GM20431 (cell line): Measurements from ENCODE around the gene TAF1C.

Experiments
- in situ Hi-C: fragments of 300-500 bp; cut with MseI, MboI; formaldehyde crosslinking; loops from one replicate; pipeline ENCODE4 v1.15.0; 2020; ENCODE audit warnings: low sequenced_read_pairs; ENCODE audit not compliant: unreplicated experiment

TAF1C gene

DNA sequence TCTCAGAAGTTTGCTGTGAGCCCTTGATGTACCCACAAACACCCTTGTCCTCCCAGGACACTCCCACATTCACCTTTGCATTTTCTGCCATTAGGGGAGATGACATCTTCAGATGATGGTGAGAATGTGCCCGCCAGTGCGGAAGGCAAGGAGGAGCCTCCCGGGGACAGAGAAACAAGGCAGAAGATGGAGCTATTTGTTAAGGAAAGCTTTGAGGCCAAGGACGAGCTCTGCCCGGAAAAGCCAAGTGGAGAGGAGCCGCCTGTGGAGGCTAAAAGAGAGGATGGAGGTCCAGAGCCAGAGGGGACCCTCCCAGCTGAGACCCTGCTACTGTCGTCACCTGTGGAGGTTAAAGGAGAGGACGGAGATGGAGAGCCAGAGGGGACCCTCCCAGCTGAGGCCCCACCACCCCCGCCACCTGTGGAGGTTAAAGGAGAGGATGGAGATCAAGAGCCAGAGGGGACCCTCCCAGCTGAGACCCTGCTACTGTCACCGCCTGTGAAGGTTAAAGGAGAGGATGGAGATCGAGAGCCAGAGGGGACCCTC lies 17.0 kb downstream of the TAF1C start:
- in situ Hi-C loops = no loop called here

DNA sequence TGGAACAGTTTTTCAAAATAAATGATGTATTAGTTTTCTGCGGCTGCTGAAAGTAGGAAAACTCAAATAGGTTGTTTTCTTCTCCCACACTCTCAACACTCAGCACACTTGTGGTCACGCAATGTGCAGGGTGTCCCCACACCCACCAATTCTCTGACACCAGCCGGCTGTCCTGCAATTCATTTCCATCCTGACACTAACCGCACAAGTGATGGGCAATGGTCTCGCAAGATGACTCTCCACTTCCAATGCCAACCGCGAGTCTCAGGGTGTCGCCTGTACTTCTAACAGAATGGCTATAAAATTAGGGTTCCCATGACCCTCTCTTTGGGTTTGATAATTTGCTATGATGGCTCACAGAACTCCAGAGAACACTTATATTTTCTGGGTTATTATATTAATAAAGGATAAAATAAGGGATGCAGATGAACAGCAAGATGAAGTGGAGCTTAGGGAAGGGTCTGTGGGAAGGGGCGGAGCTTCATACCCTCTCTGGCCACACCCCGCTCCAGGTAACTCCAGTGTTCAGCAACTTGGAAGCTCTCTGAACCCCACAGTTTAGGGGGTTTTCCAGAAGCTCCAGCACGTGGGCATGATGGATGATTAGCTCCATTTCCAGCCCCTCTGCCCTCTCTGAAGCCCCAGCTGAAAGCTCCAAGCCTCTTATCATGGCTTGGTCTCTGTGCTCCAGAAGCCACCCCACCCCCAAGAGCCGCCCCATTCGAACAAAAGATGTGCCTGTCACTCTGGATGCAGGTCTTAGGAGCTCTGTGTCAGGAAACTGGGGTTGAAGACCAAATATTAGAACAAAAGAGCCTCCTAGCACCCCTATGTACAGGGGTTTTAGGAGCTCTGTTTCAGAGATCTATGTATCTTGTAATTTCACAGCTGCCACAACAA lies 19.8 kb downstream of the TAF1C start:
- in situ Hi-C loops = no loop called here

DNA sequence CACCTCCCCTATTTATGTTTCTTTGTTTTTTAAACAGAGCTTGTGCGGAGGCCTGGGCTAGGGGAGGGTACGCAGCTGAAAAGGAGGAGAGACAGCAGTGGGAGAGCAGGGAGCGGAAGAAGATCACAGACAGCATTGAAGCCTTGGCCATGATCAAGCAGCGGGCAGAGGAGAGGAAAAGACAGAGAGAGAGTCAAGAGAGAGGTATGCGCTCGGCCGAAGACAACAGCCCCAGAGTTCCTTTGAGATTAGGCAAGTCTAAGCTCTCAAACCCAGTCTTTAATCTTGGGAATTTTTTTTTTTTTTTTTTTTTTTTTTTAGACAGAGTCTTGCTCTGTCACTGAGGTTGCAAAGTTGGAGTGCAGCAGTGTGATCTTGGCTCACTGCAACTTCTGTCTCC lies 21.1 kb downstream of the TAF1C start:
- in situ Hi-C loops = no loop called here

DNA sequence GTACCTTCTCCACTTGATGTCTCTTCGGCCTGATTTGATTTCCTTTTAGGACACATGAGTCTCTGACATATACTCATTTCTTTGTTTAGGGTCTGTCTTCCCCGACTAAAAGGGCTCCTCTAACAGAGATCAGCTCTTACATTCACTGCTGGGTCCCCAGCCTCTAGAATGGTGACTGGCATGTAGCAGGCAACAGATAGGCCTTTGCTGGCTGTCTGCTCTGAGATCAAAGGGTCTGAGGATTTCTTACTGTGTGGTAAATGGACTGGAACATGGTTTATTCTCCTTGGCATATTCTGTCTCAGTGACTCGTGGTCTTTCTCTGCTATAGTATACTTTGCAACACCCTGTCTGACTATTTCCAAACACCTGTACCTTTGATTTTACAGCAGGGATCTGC lies 25.1 kb downstream of the TAF1C start:
- in situ Hi-C loops = no loop called here

DNA sequence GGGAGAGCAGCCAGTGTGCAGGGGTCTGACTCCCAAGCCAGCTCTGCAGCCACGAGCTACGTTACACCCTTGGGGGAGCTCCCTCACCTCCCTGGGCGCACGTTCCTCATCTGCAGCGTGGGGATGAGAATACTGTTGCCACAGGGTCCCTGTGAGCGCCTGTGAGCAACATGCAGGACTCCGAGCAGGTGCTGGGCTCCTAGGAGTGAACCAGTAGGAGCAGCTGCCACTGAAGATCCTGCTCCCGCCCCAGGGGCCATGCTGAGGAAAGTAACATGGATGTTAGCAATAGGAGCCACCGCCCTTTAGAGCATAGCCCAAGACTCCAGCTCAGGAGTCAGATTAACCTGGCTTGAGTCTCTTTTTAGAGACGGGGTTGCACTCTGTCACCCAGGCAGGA lies 25.8 kb downstream of the TAF1C start:
- in situ Hi-C loops = no loop called here

DNA sequence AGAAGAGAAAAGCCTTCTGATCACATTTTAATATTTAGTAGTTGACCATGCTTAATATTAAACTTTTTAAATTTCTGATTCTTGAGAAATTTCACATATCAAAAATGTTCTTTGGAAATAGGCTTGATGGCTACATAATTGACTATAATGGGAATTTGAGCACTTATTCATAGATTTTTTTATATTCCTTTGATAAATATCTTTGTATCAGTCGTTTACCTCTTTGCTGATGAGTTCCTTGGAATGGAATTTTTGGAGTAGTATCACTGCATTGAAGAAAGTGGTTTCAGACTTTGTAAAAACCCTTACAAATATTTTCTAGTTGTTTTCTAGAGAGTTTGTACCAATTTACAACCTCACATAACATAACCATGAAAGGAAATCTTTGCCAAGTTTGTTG lies 27.1 kb downstream of the TAF1C start:
- in situ Hi-C loops = no loop called here

DNA sequence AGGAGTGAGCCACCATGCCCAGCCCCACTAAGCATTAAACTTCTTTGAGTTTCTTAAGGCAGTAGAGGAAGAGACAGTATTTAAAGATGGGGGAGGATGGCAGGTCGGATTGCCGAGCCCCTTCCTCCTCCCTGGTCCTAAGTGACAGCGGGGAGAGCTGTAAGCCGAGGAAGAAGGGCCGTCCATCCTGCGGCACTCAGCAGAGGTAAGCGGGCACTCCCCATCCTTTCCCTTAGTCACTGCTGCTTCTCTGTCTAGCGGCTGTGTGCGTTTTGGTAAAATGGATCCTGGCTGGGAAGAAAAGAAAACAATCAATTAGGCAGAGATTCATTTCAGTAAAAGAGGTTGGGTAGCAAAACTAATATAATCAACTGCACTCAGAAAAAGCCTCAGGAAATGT lies 27.9 kb downstream of the TAF1C start:
- in situ Hi-C loops = no loop called here

DNA sequence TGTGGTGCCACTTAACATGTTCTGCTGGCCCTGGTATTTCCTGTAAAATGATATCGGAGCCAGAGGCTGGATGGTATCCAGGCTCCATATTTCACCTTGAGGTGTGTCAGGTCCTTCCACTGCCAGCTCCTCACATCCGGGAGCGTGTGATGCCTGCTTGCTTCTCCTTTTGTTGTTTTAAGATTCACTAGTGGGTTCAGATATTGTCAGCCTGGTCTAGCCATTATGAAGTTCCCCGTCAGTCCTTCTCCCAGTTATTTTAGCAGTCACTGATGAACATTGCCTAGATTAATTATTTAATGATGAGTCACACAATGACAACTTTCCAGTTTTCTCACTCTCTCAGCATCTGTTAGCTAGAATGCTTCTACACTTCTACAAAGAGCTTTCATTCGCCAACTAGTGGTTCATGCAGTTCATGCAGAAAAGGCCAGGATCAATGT lies 30.5 kb downstream of the TAF1C start:
- in situ Hi-C loops = no loop called here

DNA sequence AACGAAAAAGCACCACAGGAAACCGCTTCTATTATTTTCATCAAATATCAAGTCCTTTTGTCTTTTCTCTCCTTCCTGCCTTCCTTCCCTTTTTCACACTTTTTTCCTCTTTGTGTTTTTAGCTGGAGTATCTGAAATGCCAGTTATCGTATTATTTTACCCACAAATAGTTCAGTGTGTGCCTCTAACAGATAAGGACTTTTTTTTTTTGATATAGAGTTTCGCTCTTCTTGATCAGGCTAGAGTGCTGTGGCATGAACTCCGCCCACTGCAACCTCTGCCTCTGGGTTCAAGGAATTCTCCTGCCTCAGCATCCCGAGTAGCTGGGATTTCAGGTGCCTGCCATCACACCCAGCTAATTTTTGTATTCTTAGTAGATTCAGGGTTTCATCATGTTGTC lies 31.1 kb downstream of the TAF1C start:
- in situ Hi-C loops = no loop called here

DNA sequence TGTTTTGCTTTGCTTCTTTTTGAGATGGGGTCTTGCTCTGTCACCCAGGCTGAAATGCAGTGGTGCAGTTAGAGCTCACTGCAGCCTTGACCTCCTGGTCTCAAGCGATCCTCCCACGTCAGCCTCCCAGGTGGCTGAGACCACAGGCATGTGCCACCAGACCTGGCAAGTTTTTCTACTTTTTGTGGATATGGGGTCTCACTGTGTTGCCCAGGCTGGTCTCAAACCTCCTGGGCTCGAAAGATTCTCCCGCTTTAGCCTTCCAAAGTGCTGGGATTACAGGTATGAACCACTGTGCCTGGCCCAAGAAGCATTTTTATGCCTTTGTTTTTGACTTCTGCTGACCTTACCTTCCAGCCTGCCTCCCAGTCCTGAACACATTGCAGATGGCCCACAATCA lies 31.6 kb downstream of the TAF1C start:
- in situ Hi-C loops = no loop called here

DNA sequence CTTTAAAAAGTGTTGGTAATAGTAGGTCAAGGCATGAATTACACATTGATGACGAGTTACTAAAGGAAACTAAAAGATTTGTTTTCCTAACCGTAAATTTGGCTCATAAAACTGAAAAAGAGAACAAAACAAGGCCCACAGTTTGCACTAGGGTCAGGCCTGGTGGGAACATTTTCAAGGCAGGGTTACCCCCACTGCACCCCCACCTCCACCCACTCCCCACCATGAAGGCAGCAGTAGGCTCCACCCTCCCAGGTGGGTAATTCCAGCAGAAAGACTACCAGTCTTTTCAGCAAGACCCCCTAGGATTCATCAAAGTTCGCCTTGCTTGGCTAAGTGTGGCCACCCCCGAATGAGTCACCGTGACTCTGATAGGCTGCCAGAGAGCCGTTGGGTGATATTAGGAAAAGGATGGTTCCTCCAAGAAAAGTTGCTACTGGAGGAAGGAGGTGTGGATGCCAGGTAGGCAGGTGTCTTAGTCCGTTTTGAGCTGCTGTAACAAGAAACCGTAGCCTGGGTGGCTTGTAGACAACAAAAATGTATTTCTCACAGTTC lies 33.1 kb downstream of the TAF1C start:
- in situ Hi-C loops = no loop called here

DNA sequence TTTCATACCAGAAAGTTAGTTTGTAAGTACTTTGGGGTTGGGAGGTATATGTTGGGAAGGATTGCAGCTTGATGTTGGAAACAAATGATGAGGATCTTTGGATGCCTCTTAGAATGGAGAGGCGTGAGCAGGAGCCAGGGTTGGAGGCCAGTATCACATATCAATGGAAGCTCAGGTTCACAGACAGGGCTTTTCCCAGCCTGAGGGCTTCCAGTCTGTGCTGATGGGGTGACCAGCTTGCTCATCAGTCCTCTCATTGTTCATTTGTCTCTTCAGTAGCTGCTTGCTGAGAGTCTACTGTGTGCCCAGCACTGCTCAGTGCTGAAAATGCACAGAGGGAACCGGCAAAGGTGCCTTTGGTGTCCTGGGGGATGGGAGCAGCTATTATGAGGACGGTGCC lies 35.9 kb downstream of the TAF1C start:
- in situ Hi-C loops = no loop called here

DNA sequence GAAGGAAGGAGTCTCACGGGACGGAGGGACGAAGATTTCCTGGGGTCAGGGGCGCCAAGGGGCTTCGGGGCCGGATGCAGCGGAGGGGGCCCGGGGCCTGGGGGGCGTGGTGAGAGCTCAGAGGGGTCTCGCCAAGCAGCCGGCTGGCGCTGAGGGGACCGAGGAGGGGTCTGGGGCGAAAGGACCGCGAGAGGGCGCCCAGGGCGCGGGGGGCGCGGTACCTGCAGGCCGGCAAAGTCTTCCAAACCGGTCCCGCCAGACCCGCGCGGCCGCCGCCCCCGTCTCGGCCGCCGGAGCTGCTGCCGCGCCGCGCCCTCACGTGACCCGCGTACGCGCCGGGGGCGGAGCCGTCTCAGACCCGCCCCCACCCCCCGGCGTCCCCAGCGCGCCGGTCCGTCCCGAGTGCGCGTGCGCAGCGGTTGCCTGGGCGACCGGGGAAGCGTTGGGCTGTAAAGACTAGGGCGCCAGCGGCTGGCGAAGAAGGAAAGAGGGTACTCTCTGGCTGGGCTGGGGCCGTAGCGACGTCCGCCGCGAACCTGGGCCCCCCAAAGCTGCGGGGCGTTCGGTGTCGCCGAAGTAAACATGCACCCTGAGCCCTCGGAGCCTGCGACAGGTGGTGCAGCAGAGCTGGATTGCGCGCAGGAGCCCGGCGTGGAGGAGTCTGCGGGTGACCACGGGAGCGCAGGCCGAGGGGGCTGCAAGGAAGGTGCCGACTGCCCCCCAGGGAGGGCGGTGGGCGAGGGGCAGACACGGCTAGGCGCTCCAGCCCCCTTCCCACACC lies 41.8 kb downstream of the TAF1C start, which contains the start of the genes DNAAF1 and HSDL1:
DNAAF1 (plus strand) TSS at position 450 of the 781 bp plus-strand sequence; CDS start at position 583, 133 bp downstream.
HSDL1 (minus strand) TSS at position 319 of the 781 bp plus-strand sequence. CDS start 13,856 bp downstream, outside the sequence.
- in situ Hi-C loops = no loop called here

DNA sequence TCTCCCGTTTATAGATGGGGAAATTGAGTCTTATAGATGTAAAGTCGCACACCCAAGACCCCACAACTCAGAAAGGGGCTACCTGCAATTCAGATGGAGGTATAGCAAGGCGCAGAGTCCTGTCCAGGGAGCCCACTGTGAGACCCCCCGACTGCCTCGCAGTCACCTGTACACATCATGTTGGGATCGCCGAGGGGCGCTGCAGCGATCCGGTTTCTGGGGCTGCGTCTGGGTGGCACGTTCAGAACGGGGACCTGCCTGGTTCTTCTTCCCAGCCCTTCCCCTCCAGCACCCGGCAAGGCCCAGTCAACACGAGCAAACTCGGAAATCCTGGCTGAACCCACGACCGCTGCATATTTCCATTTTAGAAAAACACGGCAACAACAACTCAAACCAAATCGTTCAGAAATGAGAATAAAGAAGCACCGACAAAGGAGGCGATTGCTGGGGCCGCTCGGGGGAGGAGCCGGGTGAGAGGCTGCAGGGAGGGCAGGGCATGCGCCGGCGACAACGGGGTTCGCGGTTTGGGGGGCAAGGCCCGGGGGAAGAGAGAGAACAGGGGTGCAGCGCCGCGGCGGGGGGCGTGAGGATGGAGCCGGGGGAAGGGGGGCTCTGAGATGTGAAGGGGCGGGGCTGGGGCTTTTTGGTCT lies 42.5 kb downstream of the TAF1C start:
- in situ Hi-C loops = no loop called here

DNA sequence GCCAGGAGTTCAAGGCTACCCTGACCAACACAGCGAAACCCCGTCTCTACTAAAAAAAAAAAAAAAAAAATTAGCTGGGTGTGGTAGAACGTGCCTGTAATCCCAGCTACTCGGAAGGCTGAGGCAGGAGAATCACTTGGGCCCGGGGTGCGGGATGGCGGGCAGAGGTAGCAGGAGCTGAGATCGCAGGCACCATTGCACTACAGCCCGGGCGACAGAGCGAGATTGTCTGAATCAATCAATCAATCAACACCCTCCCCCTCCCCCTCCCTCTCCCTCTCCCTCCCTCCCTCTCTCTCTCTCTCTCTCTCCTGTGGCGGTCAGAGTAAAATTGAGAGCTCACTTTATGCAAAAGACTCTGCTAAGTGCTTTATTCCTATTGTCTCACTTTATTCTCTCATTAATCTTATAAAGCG lies 43.1 kb downstream of the TAF1C start:
- in situ Hi-C loops = no loop called here

DNA sequence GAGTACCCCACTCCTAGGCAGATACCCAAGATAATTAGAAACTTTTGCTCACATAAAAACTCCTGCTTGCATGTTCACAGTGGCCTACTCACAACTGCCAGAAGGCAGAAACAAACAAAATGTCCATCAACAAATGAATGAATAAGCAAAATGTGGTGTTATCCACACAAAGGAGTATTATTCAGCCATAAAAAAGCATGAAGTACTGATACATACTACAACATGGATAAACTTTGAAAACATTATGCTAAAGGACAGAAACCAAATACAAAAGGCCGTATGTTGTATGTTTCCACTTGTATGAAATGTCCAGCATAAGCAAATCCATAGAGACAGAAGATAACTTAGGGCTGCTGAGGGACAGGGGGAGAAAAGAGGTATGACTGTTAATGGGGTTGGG lies 43.8 kb downstream of the TAF1C start:
- in situ Hi-C loops = no loop called here

DNA sequence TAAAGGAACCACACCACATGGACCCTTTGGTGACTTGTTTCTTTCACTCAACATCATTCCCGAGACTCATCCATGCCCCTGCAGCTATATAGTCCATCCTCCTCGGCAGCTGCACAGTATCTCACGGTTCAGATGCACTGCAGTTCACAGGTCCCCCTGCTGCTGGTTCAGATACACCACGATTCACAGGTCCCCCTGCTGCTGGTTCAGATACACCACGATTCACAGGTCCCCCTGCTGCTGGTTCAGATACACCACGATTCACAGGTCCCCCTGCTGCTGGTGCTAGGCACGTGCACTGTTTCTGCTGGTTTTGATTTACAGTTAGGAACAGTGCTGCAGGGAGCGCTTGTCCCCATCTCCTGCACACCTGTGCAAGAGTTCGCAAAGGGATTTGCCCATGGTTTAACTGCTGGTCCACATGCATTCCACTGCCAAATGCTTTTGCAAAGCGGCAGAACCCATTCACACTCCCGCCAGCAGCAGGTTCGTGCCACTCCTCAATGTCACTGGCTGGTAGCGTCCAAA lies 45.6 kb downstream of the TAF1C start:
- in situ Hi-C loops = no loop called here

DNA sequence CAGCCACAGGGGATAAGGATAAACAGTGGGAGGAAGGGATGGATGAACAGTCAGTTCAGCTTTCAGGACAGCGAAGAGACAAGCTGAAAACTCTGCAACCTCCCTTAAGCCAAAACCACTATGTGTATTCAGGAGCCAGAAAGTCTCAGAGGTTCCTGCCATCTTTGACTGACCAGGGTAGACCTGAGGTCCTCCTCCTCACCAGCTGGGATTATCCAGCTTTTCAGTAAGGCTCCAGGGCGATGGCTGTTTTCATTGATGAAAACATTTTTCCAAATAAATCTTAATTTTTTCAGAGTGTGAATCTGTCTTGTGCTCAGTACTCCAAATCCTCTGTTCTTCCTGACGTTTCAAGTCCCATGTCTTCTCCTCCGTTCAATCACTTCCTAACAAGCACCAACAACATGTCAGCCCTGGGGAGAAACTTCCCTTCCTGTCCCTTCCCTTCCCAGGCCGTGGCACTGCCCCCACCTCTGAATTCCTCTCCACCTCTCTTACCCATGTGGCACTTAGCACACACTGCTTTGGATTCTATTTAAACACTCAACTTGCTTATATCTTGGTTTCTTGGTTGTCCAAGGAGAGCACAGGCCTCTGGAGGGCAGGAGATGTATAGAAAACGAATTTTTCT lies 47.1 kb downstream of the TAF1C start:
- in situ Hi-C loops = no loop called here
